Measurements from ENCODE around the gene RAPGEF1. TPM values are rescaled to one million over a fixed set of nuclear protein-coding genes. Genes with fewer than 3 reads are reported as not detected.

The RAPGEF1 gene
- total and polyA plus RNA-seq, 2 donors (not counting 3 experiments of a cell fraction or from before 2014, with no cell fraction given), result 50.0 to 124 TPM

DNA sequence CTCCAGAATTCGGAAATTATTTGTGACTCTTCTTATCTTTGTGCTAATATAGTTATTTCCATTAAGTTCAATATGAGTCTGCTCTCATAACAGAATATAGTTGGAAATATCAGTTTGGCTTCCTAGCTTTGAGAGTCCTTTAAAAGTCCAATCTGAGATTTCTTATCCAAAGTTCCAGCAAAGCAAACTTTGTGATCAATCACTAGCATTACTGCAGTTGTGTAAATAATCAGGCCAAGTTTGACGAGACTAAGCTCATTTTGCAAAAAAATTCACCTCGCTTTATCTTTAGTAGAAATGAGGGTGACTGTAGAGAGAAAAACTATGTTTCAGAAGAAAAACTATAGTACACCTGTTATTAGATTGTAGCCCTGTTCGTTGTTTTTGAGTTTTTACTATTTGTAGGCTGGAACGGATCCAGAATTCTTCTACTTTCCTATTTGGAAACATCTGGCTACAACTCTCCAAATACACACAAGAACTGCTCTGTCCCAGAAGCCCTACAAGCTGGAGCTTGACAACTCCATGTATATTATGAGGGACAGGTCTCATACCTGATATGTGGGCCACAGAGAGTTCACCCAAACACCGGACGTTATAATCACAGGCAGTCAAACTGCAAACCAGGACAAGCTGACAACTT lies 47.8 kb downstream of the RAPGEF1 start:
- no peaks in the 10 kb centered on the region for H3K36me3 ChIP-seq (ENCODE audit: control insufficient read depth in 2 of 2, extremely low read depth in 1 of 2, insufficient read depth in 2 of 2, low read length in 2 of 2)
- TF ChIP-seq POLR2A (IDR thresholded peaks at IDR 0.05; ENCODE audit: low read depth, low read length) (no peak), GATA2 (IDR thresholded peaks at IDR 0.05; ENCODE audit: insufficient read depth, insufficient read length, low read depth, low read length) (no peak), POLR2AphosphoS5 (IDR thresholded peaks at IDR 0.05; ENCODE audit: insufficient read depth, low read depth, low read length) (no peak), FOS (IDR thresholded peaks at IDR 0.05; ENCODE audit: borderline replicate concordance, insufficient read depth, low read length) (no peak), JUN (IDR thresholded peaks at IDR 0.05; ENCODE audit: borderline replicate concordance, insufficient read depth, insufficient read length, low read depth) (no peak)
- TF ChIP-seq, protein P1, sequence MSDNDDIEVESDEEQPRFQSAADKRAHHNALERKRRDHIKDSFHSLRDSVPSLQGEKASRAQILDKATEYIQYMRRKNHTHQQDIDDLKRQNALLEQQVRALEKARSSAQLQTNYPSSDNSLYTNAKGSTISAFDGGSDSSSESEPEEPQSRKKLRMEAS (IDR thresholded peaks at IDR 0.05; ENCODE audit: insufficient read depth, insufficient read length), result no peak
- peaks cover 76% of the 10 kb centered on the region for H3K79me2 ChIP-seq (ENCODE audit: control insufficient read depth, insufficient read depth, low read length)
- peaks cover 6% of the 10 kb centered on the region for H4K20me1 ChIP-seq (replicated peaks; ENCODE audit: control insufficient read depth, extremely low read depth, insufficient read depth, low read length)
- no peak overlapping the region for H3K4me3 ChIP-seq (replicated peaks in 1 of 3; ENCODE audit: insufficient read depth in 1 of 3, low read depth in 1 of 3, low read length in 3 of 3)
- no peak overlapping the region for H3K4me2 ChIP-seq (ENCODE audit: insufficient read depth, low read length)
- H3K9me1 ChIP-seq (replicated peaks; ENCODE audit: control insufficient read depth, extremely low read depth, insufficient read depth, low read length), result no peaks in the 10 kb centered on the region
- H3K27me3 ChIP-seq (ENCODE audit: control insufficient read depth in 2 of 2, insufficient read depth in 2 of 2, low read length in 2 of 2), result no peaks in the 10 kb centered on the region
- H3K27ac ChIP-seq (ENCODE audit: insufficient read depth, low read depth, low read length), result no peak overlapping the region
- no peak overlapping the region for H2AFZ ChIP-seq (ENCODE audit: low read depth, low read length)
- H3K9me3 ChIP-seq (replicated peaks; ENCODE audit: control insufficient read depth, insufficient read depth, low read length), result no peaks in the 10 kb centered on the region
- no TSS peak for BruUV-seq (replicated peaks)
- H3K4me1 ChIP-seq (ENCODE audit: control insufficient read depth, extremely low read depth, insufficient read depth, low read length), result no peaks in the 10 kb centered on the region
- intact Hi-C loops (cut with micrococcal nuclease), result no loop called here
- DNase-seq (ENCODE audit: low read depth, low spot score), result no peak
- ChIA-PET CTCF (interaction anchor here (1.3 kb wide), 2 partner anchors 14 to 577 kb away, joined by 4 read pairs; no protein-coding TSS in a partner anchor), POLR2A (interaction anchor here (0.6 kb wide), 1 partner anchor 10 kb away, joined by 3 read pairs; no protein-coding TSS in a partner anchor)
- H3K9ac ChIP-seq (replicated peaks; ENCODE audit: extremely low read depth, insufficient read depth, low read length), result no peak overlapping the region
- dilution Hi-C loops (cut with MboI; ENCODE audit: extremely low pct_ligation_motif_present, low sequenced_read_pairs), result no loop called here
- no peak for FAIRE-seq

DNA sequence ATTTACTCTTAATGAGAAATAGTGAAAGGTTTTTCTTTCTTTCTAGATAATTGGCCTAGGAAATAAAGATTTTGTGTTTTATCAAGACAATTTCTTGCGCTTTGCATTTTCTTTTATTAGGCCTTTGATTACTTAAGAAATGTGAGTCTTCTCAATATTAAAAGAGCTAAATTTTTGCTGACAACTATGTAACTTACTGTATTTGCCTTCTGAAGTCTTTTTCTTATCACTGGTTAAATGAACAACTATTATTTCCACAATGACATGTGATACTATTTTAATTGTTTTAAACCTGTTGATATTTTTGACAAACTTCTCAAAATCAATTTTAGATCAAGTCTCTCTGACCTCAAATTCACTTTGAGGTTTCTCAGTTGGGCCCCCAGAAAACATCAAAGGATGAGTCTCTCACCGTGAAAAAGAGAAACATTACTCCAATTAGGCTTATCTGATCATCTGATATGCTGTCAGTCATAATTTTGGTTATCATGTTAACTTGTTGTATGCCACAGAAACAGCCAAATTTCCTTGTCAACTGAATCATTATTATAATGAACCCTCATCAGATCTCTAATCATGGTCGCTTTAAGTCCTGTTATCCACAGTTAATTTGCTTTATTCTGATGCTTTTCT lies 48.8 kb downstream of the RAPGEF1 start:
- no peaks in the 10 kb centered on the region for H3K9me1 ChIP-seq (replicated peaks; ENCODE audit: control insufficient read depth, extremely low read depth, insufficient read depth, low read length)
- no peaks in the 10 kb centered on the region for H3K36me3 ChIP-seq (ENCODE audit: control insufficient read depth in 2 of 2, extremely low read depth in 1 of 2, insufficient read depth in 2 of 2, low read length in 2 of 2)
- dilution Hi-C loops (cut with MboI; ENCODE audit: extremely low pct_ligation_motif_present, low sequenced_read_pairs), result no loop called here
- H2AFZ ChIP-seq (ENCODE audit: low read depth, low read length), result no peak overlapping the region
- no peaks in the 10 kb centered on the region for H3K27me3 ChIP-seq (ENCODE audit: control insufficient read depth in 2 of 2, insufficient read depth in 2 of 2, low read length in 2 of 2)
- H3K4me3 ChIP-seq (replicated peaks in 1 of 3; ENCODE audit: insufficient read depth in 1 of 3, low read depth in 1 of 3, low read length in 3 of 3), result no peak overlapping the region
- intact Hi-C loops (cut with micrococcal nuclease), result no loop called here
- no peaks in the 10 kb centered on the region for H3K4me1 ChIP-seq (ENCODE audit: control insufficient read depth, extremely low read depth, insufficient read depth, low read length)
- no peak overlapping the region for H3K9ac ChIP-seq (replicated peaks; ENCODE audit: extremely low read depth, insufficient read depth, low read length)
- no peak overlapping the region for H3K4me2 ChIP-seq (ENCODE audit: insufficient read depth, low read length)
- TF ChIP-seq FOS (IDR thresholded peaks at IDR 0.05; ENCODE audit: borderline replicate concordance, insufficient read depth, low read length) (no peak), MYC (IDR thresholded peaks at IDR 0.05; ENCODE audit: low read depth, low read length) (no peak), POLR2AphosphoS5 (IDR thresholded peaks at IDR 0.05; ENCODE audit: insufficient read depth, low read depth, low read length) (no peak), JUN (IDR thresholded peaks at IDR 0.05; ENCODE audit: borderline replicate concordance, insufficient read depth, insufficient read length, low read depth) (no peak), EZH2 (IDR thresholded peaks at IDR 0.05; ENCODE audit: borderline replicate concordance, low read depth, low read length, severe bottlenecking) (no peak)
- TF ChIP-seq, protein P1 (IDR thresholded peaks at IDR 0.05; ENCODE audit: insufficient read depth, insufficient read length), result no peak
- no TSS peak for BruUV-seq (replicated peaks)
- FAIRE-seq (no peak), DNase-seq (ENCODE audit: low read depth, low spot score) (no peak)
- CTCF ChIA-PET, result interaction anchor here (1.3 kb wide), 1 partner anchor 578 kb away, joined by 4 read pairs; no protein-coding TSS in a partner anchor
- no peak overlapping the region for H3K27ac ChIP-seq (ENCODE audit: insufficient read depth, low read depth, low read length)
- peaks cover 6% of the 10 kb centered on the region for H4K20me1 ChIP-seq (replicated peaks; ENCODE audit: control insufficient read depth, extremely low read depth, insufficient read depth, low read length)
- H3K9me3 ChIP-seq (replicated peaks; ENCODE audit: control insufficient read depth, insufficient read depth, low read length), result no peaks in the 10 kb centered on the region
- H3K79me2 ChIP-seq (ENCODE audit: control insufficient read depth, insufficient read depth, low read length), result peaks cover 76% of the 10 kb centered on the region
- POLR2A ChIA-PET, result no interaction called here
